ENCODE data around the gene GPR62.

Gene GPR62

GRCh38 chr3:51975852-51976549 is 20.8 kb downstream of the GPR62 start:
- Histone ChIP-seq H3K4me3 (ENCODE audit: low read depth, low read length) (peak overlapping the region; percentile 59), H3K27me3 (ENCODE audit: control insufficient read depth, insufficient read depth, low read length) (peaks cover 30% of the 10 kb centered on the region), H3K9ac (ENCODE audit: low read depth, low read length) (no peak overlapping the region), H3K9me3 (ENCODE audit: control insufficient read depth, insufficient read depth, low read length) (no peaks in the 10 kb centered on the region), H3K27ac (ENCODE audit: low read depth, low read length) (no peak overlapping the region), H3K36me3 (ENCODE audit: control insufficient read depth, insufficient read depth, low read length) (no peaks in the 10 kb centered on the region), H3K4me1 (ENCODE audit: control insufficient read depth, insufficient read depth, low read length) (peaks cover 16% of the 10 kb centered on the region)

- H3K9me3 ChIP-seq (ENCODE audit: control insufficient read depth, insufficient read depth, low read length), result no peaks in the 10 kb centered on the region
Observed at GRCh38 chr3:51977446-51978142, 22.4 kb downstream of the GPR62 start.

GRCh38 chr3:51978143-51978502 is 22.9 kb downstream of the GPR62 start:
- Histone ChIP-seq H3K4me3 (ENCODE audit: low read depth, low read length) (no peak overlapping the region), H3K27me3 (ENCODE audit: control insufficient read depth, insufficient read depth, low read length) (peaks cover 30% of the 10 kb centered on the region), H3K9ac (ENCODE audit: low read depth, low read length) (no peak overlapping the region), H3K36me3 (ENCODE audit: control insufficient read depth, insufficient read depth, low read length) (no peaks in the 10 kb centered on the region), H3K27ac (ENCODE audit: low read depth, low read length) (no peak overlapping the region), H3K9me3 (ENCODE audit: control insufficient read depth, insufficient read depth, low read length) (no peaks in the 10 kb centered on the region), H3K4me1 (ENCODE audit: control insufficient read depth, insufficient read depth, low read length) (peaks cover 20% of the 10 kb centered on the region)

More at GRCh38 chr3:51977446-51978142, 22.4 kb downstream of the GPR62 start:
- Histone ChIP-seq H3K27me3 (ENCODE audit: control insufficient read depth, insufficient read depth, low read length) (peaks cover 30% of the 10 kb centered on the region), H3K36me3 (ENCODE audit: control insufficient read depth, insufficient read depth, low read length) (no peaks in the 10 kb centered on the region), H3K9ac (ENCODE audit: low read depth, low read length) (no peak overlapping the region), H3K27ac (ENCODE audit: low read depth, low read length) (no peak overlapping the region), H3K4me3 (ENCODE audit: low read depth, low read length) (no peak overlapping the region), H3K4me1 (ENCODE audit: control insufficient read depth, insufficient read depth, low read length) (peaks cover 20% of the 10 kb centered on the region)

- H3K27ac ChIP-seq (ENCODE audit: low read depth, low read length), result no peak overlapping the region
- no peak overlapping the region for H3K9ac ChIP-seq (ENCODE audit: low read depth, low read length)
- no peaks in the 10 kb centered on the region for H3K9me3 ChIP-seq (ENCODE audit: control insufficient read depth, insufficient read depth, low read length)
- H3K36me3 ChIP-seq (ENCODE audit: control insufficient read depth, insufficient read depth, low read length), result no peaks in the 10 kb centered on the region
- H3K4me3 ChIP-seq (ENCODE audit: low read depth, low read length), result no peak overlapping the region
- H3K27me3 ChIP-seq (ENCODE audit: control insufficient read depth, insufficient read depth, low read length), result peaks cover 19% of the 10 kb centered on the region
- peaks cover 14% of the 10 kb centered on the region for H3K4me1 ChIP-seq (ENCODE audit: control insufficient read depth, insufficient read depth, low read length)
Observed at GRCh38 chr3:51980253-51980652, 25.1 kb downstream of the GPR62 start.

GRCh38 chr3:51982352-51982837 is 27.2 kb downstream of the GPR62 start:
- Histone ChIP-seq H3K4me1 (ENCODE audit: control insufficient read depth, insufficient read depth, low read length) (peaks cover 8% of the 10 kb centered on the region; the same call in 1 of the 2 replicates), H3K27ac (ENCODE audit: low read depth, low read length) (peak overlapping the region; percentile 94), H3K36me3 (ENCODE audit: control insufficient read depth, insufficient read depth, low read length) (no peaks in the 10 kb centered on the region), H3K9me3 (ENCODE audit: control insufficient read depth, insufficient read depth, low read length) (no peaks in the 10 kb centered on the region), H3K9ac (ENCODE audit: low read depth, low read length) (peak overlapping the region; percentile 59), H3K27me3 (ENCODE audit: control insufficient read depth, insufficient read depth, low read length) (0 out of 2 replicates have a peak, but pooled peaks cover 2% of the 10 kb centered on the region), H3K4me3 (ENCODE audit: low read depth, low read length) (peak overlapping the region; percentile 76)

GRCh38 chr3:51982838-51983577 is 27.8 kb downstream of the GPR62 start, which contains the start of gene ACY1:
ACY1 (plus strand) TSS chr3:51983535; CDS start chr3:51984065, 530 bp downstream.
- Histone ChIP-seq H3K4me3 (ENCODE audit: low read depth, low read length) (peak within 1 kb of the TSS; percentile 76), H3K27ac (ENCODE audit: low read depth, low read length) (peak within 1 kb of the TSS; percentile 94), H3K36me3 (ENCODE audit: control insufficient read depth, insufficient read depth, low read length) (no peaks in the 10 kb centered on the region), H3K9me3 (ENCODE audit: control insufficient read depth, insufficient read depth, low read length) (no peaks in the 10 kb centered on the region), H3K9ac (ENCODE audit: low read depth, low read length) (peak within 1 kb of the TSS; percentile 59), H3K4me1 (ENCODE audit: control insufficient read depth, insufficient read depth, low read length) (peaks cover 8% of the 10 kb centered on the region; the same call in 1 of the 2 replicates), H3K27me3 (ENCODE audit: control insufficient read depth, insufficient read depth, low read length) (no peaks in the 10 kb centered on the region)

- Histone ChIP-seq H3K9me3 (ENCODE audit: control insufficient read depth, insufficient read depth, low read length) (no peaks in the 10 kb centered on the region), H3K4me1 (ENCODE audit: control insufficient read depth, insufficient read depth, low read length) (peaks cover 8% of the 10 kb centered on the region; the same call in 1 of the 2 replicates), H3K36me3 (ENCODE audit: control insufficient read depth, insufficient read depth, low read length) (no peaks in the 10 kb centered on the region), H3K27ac (ENCODE audit: low read depth, low read length) (peak overlapping the region; percentile 94), H3K9ac (ENCODE audit: low read depth, low read length) (peak overlapping the region; percentile 59), H3K27me3 (ENCODE audit: control insufficient read depth, insufficient read depth, low read length) (no peaks in the 10 kb centered on the region), H3K4me3 (ENCODE audit: low read depth, low read length) (peak overlapping the region; percentile 76)
Observed at GRCh38 chr3:51983578-51984268, 28.5 kb downstream of the GPR62 start.

GRCh38 chr3:51984269-51984647 is 29.1 kb downstream of the GPR62 start:
- Histone ChIP-seq H3K9ac (ENCODE audit: low read depth, low read length) (no peak overlapping the region), H3K27ac (ENCODE audit: low read depth, low read length) (no peak overlapping the region), H3K4me3 (ENCODE audit: low read depth, low read length) (no peak overlapping the region), H3K36me3 (ENCODE audit: control insufficient read depth, insufficient read depth, low read length) (peaks cover 3% of the 10 kb centered on the region; the same call in 1 of the 2 replicates), H3K9me3 (ENCODE audit: control insufficient read depth, insufficient read depth, low read length) (no peaks in the 10 kb centered on the region), H3K4me1 (ENCODE audit: control insufficient read depth, insufficient read depth, low read length) (peaks cover 8% of the 10 kb centered on the region; the same call in 1 of the 2 replicates), H3K27me3 (ENCODE audit: control insufficient read depth, insufficient read depth, low read length) (no peaks in the 10 kb centered on the region)

GRCh38 chr3:51985063-51985462 is 29.9 kb downstream of the GPR62 start:
- Histone ChIP-seq H3K9ac (ENCODE audit: low read depth, low read length) (no peak overlapping the region), H3K4me3 (ENCODE audit: low read depth, low read length) (no peak overlapping the region)

More at GRCh38 chr3:51985063-51985462, 29.9 kb downstream of the GPR62 start:
- Histone ChIP-seq H3K27me3 (ENCODE audit: control insufficient read depth, insufficient read depth, low read length) (no peaks in the 10 kb centered on the region), H3K4me1 (ENCODE audit: control insufficient read depth, insufficient read depth, low read length) (peaks cover 8% of the 10 kb centered on the region; the same call in 1 of the 2 replicates), H3K27ac (ENCODE audit: low read depth, low read length) (no peak overlapping the region), H3K9me3 (ENCODE audit: control insufficient read depth, insufficient read depth, low read length) (no peaks in the 10 kb centered on the region), H3K36me3 (ENCODE audit: control insufficient read depth, insufficient read depth, low read length) (peaks cover 3% of the 10 kb centered on the region; the same call in 1 of the 2 replicates)

Data from HUES48 (cell line).